Upper lobe of left lung (tissue), 6 donors: ENCODE results near the gene SNTN. TPM values are rescaled to one million over a fixed set of nuclear protein-coding genes. Genes with fewer than 3 reads are reported as not detected.

ENCODE experiments used
- total RNA-seq, 6 donors: library from RNA; depleted of rRNA in 4 of 6; stranded (reverse); fragments of >200 nt in 4 of 6; gene quantifications; one replicate each; pipeline versions ENCODE4 v1.1.0 to v1.2.1, GENCODE V29; 2016 to 2021
- donor health status: DM: no; HTN: no; CAD: no; lungs with moderate emphysema.
- donor health status: DM: no; HTN: yes; CAD: no; lungs with severe emphysema.

SNTN gene
- total RNA-seq, 6 donors from 2014 or later = 0.34 to 36.8 (median 10.5) TPM

Other genes with a start within 250 kb of the SNTN start
- not detected for gene C3orf49, start 166.6 kb downstream of the SNTN start, total RNA-seq
- 10 to 100 TPM; 16.2 to 77.7 (median 40.6) TPM for gene THOC7, start 211.1 kb downstream of the SNTN start, total RNA-seq
- 10 to 100 TPM; 29.5 to 83.8 (median 42.3) TPM for gene ATXN7, start 211.2 kb downstream of the SNTN start, total RNA-seq